Effector memory CD4-positive, alpha-beta T cell (primary cell): ENCODE results near the gene NAA20.

Experiments
- DNase-seq, 3 donors: peaks; one replicate each; pipeline ENCODE4 v3.0.0-alpha.2; 2020
- H3K27ac ChIP-seq: 2 replicates; pipeline ENCODE4 v1.7.0; 2013; ENCODE audit warnings: mild to moderate bottlenecking, low read length, moderate library complexity; ENCODE audit not compliant: insufficient read depth, poor library complexity, severe bottlenecking
- H3K27me3 ChIP-seq: replicated peaks from 2 replicates; pipeline ENCODE4 v1.7.0; 2013; ENCODE audit warnings: mild to moderate bottlenecking, low read length; ENCODE audit not compliant: insufficient read depth, control insufficient read depth, poor library complexity, severe bottlenecking
- H3K36me3 ChIP-seq: 2 replicates; pipeline ENCODE4 v1.7.0; 2013; ENCODE audit warnings: mild to moderate bottlenecking, low read length, moderate library complexity; ENCODE audit not compliant: control insufficient read depth, insufficient read depth
- H3K4me1 ChIP-seq: 2 replicates; pipeline ENCODE4 v1.7.0; 2013; ENCODE audit warnings: low read length, mild to moderate bottlenecking; ENCODE audit not compliant: control insufficient read depth, insufficient read depth, poor library complexity, severe bottlenecking
- H3K4me3 ChIP-seq: 2 replicates; pipeline ENCODE4 v1.7.0; 2013; ENCODE audit warnings: low read length, low read depth, mild to moderate bottlenecking; ENCODE audit not compliant: insufficient read depth, poor library complexity, severe bottlenecking
- H3K9me3 ChIP-seq: 2 replicates; pipeline ENCODE4 v1.7.0; 2013; ENCODE audit warnings: mild to moderate bottlenecking, low read length, moderate library complexity; ENCODE audit not compliant: control insufficient read depth

The NAA20 gene

DNA sequence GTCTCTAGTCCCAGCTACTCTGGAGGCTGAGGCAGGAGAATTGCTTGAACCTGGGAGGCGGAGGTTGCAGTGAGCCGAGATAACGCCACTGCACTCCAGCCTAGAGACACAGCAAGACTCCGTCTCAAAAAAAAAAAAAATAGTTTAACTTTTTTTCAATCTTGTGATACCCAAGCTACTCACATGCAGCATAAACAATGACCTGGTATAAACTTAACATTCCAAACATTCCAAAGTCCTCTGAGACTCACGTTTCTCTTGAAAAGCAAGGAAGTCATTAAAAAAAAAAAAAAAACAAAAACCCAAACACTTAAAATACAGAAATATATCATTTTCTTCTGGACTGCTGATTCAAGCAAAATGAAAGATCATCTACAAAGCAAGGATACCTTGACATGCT lies 20.8 kb downstream of the NAA20 start:
- DNase-seq: no peak
- no peak overlapping the region for H3K4me3 ChIP-seq
- no peak overlapping the region for H3K27ac ChIP-seq
- no peaks in the 10 kb centered on the region for H3K4me1 ChIP-seq
- H3K27me3 ChIP-seq: no peaks in the 10 kb centered on the region
- peaks cover 96% of the 10 kb centered on the region for H3K36me3 ChIP-seq
- H3K9me3 ChIP-seq: no peaks in the 10 kb centered on the region

DNA sequence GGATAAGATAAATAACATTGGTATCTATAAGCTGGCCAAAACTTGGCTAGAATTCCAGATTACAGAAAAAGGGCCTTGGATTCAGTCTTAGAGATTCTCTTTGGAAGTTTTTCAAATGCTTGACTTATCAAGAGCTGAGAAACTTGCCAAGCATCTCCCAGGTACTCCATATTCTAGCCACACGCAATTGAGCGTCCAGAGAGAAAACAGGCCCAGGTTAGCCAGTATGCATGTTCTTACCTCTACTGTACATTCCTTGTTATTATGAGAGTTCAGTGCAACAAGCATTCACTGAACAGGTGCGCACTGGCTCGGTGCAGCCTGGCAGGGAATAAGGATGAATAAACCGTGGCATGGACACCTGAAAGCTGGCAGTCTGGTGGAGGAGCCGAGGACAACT lies 21.4 kb downstream of the NAA20 start:
- no peak overlapping the region for H3K4me3 ChIP-seq
- no peaks in the 10 kb centered on the region for H3K9me3 ChIP-seq
- H3K36me3 ChIP-seq: peaks cover 96% of the 10 kb centered on the region
- no peak overlapping the region for H3K27ac ChIP-seq
- no peak for DNase-seq
- H3K4me1 ChIP-seq: no peaks in the 10 kb centered on the region
- no peaks in the 10 kb centered on the region for H3K27me3 ChIP-seq

DNA sequence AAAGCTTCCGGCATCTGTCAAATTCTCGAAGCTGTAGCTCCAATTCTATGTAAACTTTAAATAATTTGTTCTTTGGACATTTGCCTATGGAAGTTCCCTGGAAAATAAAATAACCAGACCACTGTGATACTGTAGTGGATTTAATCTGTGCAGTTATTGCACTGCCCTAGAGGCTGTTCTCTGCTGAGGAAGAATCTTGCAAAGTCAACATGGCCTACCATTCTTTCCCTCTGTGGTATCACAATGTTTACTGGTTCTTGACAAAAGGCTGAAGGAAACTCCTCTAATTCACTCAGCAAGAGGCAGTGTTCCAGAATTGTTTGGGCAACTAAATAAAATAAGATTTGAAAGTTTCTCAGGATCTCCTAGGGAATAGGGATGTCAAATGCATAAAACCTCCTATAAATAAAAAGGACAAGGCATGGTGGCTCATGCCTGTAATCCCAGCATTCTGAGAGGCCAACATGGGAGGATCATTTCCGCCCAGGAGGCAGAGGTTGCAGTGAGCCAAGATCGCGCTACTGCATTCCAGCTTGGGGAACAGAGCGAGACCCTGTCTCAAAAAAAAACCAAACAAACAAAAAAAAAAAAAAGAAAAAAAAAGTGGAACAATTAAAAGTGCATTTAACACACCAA lies 22.7 kb downstream of the NAA20 start:
- no peak for DNase-seq
- Histone ChIP-seq H3K4me1 (no peaks in the 10 kb centered on the region), H3K36me3 (peaks cover 97% of the 10 kb centered on the region), H3K27me3 (no peaks in the 10 kb centered on the region), H3K27ac (no peak overlapping the region), H3K4me3 (no peak overlapping the region), H3K9me3 (no peaks in the 10 kb centered on the region)

DNA sequence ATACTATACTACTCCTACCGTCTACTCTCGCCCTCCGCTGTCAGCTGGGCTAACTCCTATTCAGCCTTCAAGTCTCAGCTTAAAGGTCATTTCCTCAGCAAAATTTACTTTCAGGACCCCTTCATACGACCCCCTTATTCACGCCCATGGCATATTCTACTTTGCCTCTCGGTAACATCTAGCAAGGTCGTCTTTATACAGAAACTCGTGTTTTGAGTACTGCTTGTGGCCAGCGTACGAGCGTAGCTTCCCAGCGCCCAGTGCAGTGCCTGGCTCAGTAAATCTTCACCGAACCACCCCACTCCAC lies 34.6 kb downstream of the NAA20 start:
- peak overlapping the region; percentile 87 for H3K27ac ChIP-seq
- no peaks in the 10 kb centered on the region for H3K9me3 ChIP-seq
- H3K36me3 ChIP-seq: peaks cover 36% of the 10 kb centered on the region
- peak overlapping the region; percentile 88 for H3K4me3 ChIP-seq
- DNase-seq: no peak
- peaks cover 7% of the 10 kb centered on the region for H3K4me1 ChIP-seq
- H3K27me3 ChIP-seq: no peaks in the 10 kb centered on the region

DNA sequence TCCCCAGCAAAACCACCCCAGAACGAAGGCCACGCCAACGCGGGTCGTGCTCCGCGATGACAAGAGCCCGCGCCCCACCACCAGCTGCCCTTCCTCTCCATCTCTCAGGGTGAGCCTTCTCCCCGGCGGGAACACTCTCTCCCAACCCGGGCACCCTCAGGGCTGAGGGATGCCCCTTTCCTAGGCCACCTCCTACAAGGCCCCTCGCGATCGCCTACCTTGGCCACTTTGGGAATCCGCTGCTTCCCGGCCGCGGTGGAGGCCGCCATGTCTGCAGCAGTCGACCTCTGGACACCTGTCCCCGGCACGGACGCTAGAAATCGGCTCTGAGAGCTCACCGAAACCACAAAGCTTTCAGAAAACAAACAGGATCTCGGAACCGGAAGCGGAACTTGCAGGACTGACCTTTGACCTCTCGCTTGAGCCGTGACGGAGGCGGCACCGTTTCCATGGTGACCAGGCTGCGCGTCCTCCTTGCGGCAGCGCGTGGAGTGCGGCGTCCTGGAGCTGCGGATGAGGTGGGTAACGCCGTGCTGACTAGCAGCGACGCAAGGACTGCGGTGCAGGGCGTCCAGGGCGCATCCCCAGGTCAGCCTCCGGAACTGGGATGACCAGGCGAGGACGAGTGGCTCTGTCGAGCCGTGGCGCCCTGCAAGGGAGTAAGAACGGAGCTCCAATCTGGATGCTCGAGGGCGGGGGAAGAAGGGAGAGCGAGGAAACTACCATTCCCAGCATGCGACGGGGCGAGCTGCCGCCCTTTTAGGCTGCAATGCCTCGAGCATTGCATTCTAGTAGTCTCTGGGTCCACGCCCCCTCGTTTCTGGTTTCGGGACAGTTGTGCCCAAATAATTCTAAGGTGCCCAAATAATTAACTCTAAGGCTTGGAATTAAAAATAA lies 35.2 kb downstream of the NAA20 start, which contains the start of the genes CFAP61 and CRNKL1:
Gene CFAP61 (plus strand): TSS at position 459 of the 897 bp plus-strand sequence. CDS start 4,122 bp downstream, outside the sequence.
Gene CRNKL1 (minus strand): TSS at position 393 of the 897 bp plus-strand sequence. CDS start 124 bp downstream, at position 269.
- Histone ChIP-seq H3K27ac (peak within 1 kb of the TSS; percentile 87), H3K27me3 (no peaks in the 10 kb centered on the region), H3K4me3 (peak within 1 kb of the TSS; percentile 88), H3K4me1 (peaks cover 7% of the 10 kb centered on the region), H3K36me3 (peaks cover 30% of the 10 kb centered on the region), H3K9me3 (no peaks in the 10 kb centered on the region)
- DNase-seq: peak; percentile 92 to 96 (median 96)

DNA sequence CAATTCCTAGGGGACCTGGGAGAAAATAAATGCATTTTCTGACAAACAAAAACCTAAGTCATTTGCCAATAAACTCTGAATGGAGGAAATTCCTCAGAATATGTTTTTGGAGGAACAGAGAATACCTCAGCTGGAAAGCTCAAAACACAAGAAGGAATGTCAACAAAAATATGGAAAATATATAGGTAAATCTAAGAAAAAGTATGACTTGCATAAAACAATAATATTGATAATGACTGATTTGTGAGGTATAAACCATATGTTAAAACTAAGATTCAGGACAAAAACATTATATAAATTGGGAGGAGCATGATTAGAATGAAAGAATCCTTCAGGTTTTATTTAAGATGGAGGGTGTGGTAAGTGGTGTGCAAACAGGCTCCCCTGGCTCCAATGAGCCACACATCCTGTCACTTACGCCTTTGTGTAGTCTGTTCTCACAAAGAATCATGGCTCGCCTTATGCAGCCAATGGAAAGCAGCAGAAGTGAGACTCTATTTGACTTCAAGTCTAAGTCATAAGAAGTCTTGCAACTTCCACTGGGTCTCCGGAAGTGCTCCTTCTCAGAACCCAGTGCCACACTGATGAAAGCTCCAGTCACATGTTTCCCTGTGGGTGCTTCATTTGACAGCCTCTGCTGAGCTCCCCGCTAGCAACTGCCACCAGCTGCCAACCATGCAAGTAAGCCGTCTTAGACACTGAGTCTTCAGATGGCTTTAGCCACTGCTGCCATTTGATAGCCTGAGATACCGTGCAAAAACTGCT lies 43.3 kb downstream of the NAA20 start:
- H3K4me3 ChIP-seq: no peak overlapping the region
- H3K9me3 ChIP-seq: no peaks in the 10 kb centered on the region
- H3K4me1 ChIP-seq: no peaks in the 10 kb centered on the region
- H3K27ac ChIP-seq: no peak overlapping the region
- no peaks in the 10 kb centered on the region for H3K27me3 ChIP-seq
- H3K36me3 ChIP-seq: no peaks in the 10 kb centered on the region
- DNase-seq: no peak

DNA sequence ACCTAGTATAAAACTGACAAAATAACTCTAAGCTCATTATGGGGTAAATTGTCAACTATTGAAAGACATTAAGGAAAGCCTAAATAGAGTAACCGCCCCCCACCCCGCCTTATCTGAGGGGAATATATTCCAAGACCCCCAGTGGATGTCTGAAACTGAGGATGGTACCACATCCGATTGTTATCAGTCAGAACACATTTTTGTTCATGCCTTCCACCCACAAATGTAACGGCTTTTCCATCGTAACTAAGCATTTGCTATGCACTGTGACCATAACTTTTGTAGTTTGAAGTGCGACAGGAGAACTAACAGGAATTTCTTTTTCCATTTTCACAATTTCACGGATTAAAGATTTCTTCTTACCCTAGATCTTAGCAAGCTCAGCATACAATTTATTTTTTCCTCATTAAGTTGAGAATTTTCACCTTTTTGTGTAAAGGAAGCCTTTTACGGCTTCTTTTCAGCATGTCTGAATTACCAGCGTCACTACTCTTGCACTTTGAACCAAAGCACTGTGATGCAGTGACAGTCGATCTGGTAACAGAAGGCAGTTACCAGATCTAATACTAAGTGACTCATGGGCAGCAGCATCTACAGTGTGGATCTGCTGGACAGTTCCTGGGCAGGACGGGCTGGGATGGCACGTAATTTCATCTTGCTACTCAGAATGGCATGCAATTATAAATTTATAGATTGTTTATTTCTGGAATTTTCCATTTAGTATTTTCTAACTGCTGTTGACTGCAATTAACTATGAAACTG lies 47.0 kb downstream of the NAA20 start:
- Histone ChIP-seq H3K27me3 (no peaks in the 10 kb centered on the region), H3K27ac (no peak overlapping the region), H3K36me3 (no peaks in the 10 kb centered on the region), H3K4me1 (no peaks in the 10 kb centered on the region), H3K9me3 (no peaks in the 10 kb centered on the region), H3K4me3 (no peak overlapping the region)
- DNase-seq: no peak

DNA sequence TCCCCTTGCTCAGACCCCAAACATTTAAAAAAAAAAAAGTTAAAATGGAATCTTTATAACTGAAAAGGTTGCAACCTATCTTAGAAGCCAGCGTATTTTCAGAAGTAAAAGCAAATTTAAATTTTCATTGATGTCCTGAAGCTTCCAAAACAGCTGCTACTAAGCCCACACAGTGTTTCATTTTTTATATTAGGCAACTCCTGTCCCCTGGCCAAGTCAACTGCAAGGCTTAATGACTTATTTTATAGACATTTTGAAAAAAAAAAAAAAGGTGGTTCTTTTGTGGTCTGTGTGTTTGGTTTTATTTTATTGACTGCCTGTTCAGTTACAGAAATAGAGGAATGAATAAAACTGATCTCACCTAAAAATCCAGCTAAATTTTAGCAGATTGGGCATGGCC lies 48.2 kb downstream of the NAA20 start:
- Histone ChIP-seq H3K4me1 (no peaks in the 10 kb centered on the region), H3K4me3 (no peak overlapping the region), H3K27me3 (no peaks in the 10 kb centered on the region), H3K27ac (no peak overlapping the region), H3K9me3 (no peaks in the 10 kb centered on the region), H3K36me3 (no peaks in the 10 kb centered on the region)
- no peak for DNase-seq

DNA sequence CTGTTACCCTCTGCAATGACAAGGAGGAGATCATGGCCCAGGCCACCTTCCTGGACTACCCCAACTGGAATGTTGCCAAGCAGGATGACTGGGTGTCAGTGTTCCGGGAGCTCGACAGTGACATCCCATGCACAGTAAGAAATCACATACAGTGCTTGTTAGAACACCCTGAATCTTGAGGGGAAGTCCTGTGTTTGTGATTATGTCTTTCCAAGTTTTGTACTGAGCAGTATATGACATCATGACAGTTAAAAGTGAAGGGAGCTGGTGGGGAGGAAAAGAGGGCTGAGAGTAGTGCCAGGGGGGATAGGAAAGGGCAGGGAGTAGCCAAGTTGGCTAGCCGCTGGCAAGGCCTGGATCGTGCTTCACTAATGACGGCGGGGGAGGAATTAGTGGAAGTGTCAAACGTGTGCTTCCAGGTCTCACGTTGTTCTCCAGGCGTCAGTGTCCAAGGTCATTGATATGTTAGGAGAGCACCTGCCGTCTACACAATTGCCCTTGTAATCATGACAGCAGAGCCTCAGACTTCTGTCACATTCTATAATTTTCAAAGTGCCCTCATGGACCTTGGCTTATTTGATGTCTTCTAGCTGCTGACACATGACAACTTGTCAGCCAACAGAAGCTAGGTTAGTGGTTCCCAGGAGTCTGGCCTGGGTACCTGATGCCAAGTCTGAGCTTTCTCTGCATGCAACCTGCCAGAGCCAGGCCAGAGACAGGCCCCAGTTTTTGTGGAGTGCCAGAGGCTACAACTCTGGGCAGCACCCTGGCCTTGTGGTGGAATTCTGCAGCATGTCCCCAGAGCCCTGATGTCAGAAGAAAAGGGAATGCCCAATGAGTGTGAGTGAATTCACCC lies 53.9 kb downstream of the NAA20 start:
- no peaks in the 10 kb centered on the region for H3K4me1 ChIP-seq
- no peaks in the 10 kb centered on the region for H3K9me3 ChIP-seq
- DNase-seq: no peak

More for the DNA sequence above, 53.9 kb downstream of the NAA20 start:
- no peaks in the 10 kb centered on the region for H3K27me3 ChIP-seq
- no peak overlapping the region for H3K27ac ChIP-seq
- H3K4me3 ChIP-seq: no peak overlapping the region
- H3K36me3 ChIP-seq: no peaks in the 10 kb centered on the region
